HepG2 (cell line): Measurements from ENCODE around the gene SEC24B. TPM values are rescaled to one million over a fixed set of nuclear protein-coding genes. Genes with fewer than 3 reads are reported as not detected.

Source experiments
- CEBPB ChIP-seq: IDR thresholded peaks from 2 replicates; pipeline ENCODE4 v1.6.1; 2011; ENCODE audit warnings: low read depth, low read length, improper control_type of control experiment, borderline replicate concordance
- CENPT ChIP-seq: sonication (generic); formaldehyde crosslinking; IDR thresholded peaks from 2 replicates; pipeline ENCODE4 v1.8.0; 2022; ENCODE audit warnings: low read depth, mild to moderate bottlenecking, moderate library complexity, missing genetic modification reagents
- EZH2 ChIP-seq: conservative IDR thresholded peaks from 2 replicates; pipeline ENCODE4 v1.6.1; 2012; ENCODE audit warnings: mild to moderate bottlenecking, low read depth, low read length, moderate library complexity
- HNF4G ChIP-seq, 2 experiments: sonication (generic) in 1 of 2; formaldehyde crosslinking in 1 of 2; IDR thresholded peaks; 2 replicates each; pipeline versions ENCODE4 v1.4.0 to v1.6.1; 2011 to 2020; ENCODE audit warnings: borderline replicate concordance in 2 of 2, low read depth in 2 of 2, mild to moderate bottlenecking in 2 of 2, low read length in 1 of 2, missing genetic modification reagents in 1 of 2, moderate library complexity in 1 of 2
- RBAK ChIP-seq: sonication (generic); formaldehyde crosslinking; IDR thresholded peaks from 2 replicates; pipeline ENCODE4 v1.5.1; 2020; ENCODE audit warnings: mild to moderate bottlenecking, missing genetic modification reagents
- SNAPC5 ChIP-seq: sonication (generic); formaldehyde crosslinking; IDR thresholded peaks from 2 replicates; pipeline ENCODE4 v1.8.1; 2023; ENCODE audit warnings: mild to moderate bottlenecking, missing genetic modification reagents, borderline replicate concordance
- USF2 ChIP-seq, 2 experiments: sonication (generic) in 1 of 2; formaldehyde crosslinking in 1 of 2; IDR thresholded peaks; 2 replicates each; pipeline versions ENCODE4 v1.5.1 to v1.6.1; 2011 to 2020; ENCODE audit warnings: borderline replicate concordance in 1 of 2, low read depth in 1 of 2, low read length in 1 of 2, mild to moderate bottlenecking in 1 of 2, missing genetic modification reagents in 1 of 2, moderate library complexity in 1 of 2
- ZNF136 ChIP-seq: sonication (generic); formaldehyde crosslinking; IDR thresholded peaks from 2 replicates; pipeline ENCODE4 v1.8.1; 2022; ENCODE audit warnings: low read depth, mild to moderate bottlenecking, moderate library complexity, missing genetic modification reagents
- ZNF83 ChIP-seq: sonication (generic); formaldehyde crosslinking; IDR thresholded peaks from 2 replicates; pipeline ENCODE4 v1.4.0; 2020; ENCODE audit warnings: missing genetic modification reagents, mild to moderate bottlenecking, borderline replicate concordance
- polyA plus RNA-seq, 8 experiments: library from polyadenylated mRNA; depleted of rRNA in 3 of 8; stranded (reverse) in 7 of 8; unstranded in 1 of 8; fragments of >200 nt; fragmentation: Illumina TruSeq in 4 of 8; extraction: Trizol in 4 of 8; gene quantifications; 2 replicates each; pipeline versions ENCODE4 v1.2.1 to v1.2.3, GENCODE V29; 2011 to 2016; ENCODE audit warnings: low read depth in 4 of 8, missing spikeins in 1 of 8, mixed read lengths in 1 of 8; ENCODE audit not compliant: insufficient read depth in 1 of 8
- total RNA-seq, 5 experiments: library from RNA; depleted of rRNA; stranded (reverse); fragments of >200 nt; fragmentation: Illumina TruSeq; extraction: Trizol; gene quantifications; 2 replicates each; pipeline ENCODE4 v1.2.3, GENCODE V29; 2016; ENCODE audit warnings: low read depth in 1 of 5
- TF ChIP-seq, protein P1 (sequence below): sonication (generic); formaldehyde crosslinking; IDR thresholded peaks from 2 replicates; pipeline ENCODE4 v1.9.0; 2021; ENCODE audit warnings: missing genetic modification reagents, mild to moderate bottlenecking, borderline replicate concordance
- TF ChIP-seq, protein P2 (sequence below), 2 experiments: sonication (generic) in 1 of 2; formaldehyde crosslinking in 1 of 2; IDR thresholded peaks; 2 replicates each; pipeline versions ENCODE4 v1.4.0 to v1.6.1; 2018 to 2020; ENCODE audit warnings: missing genetic modification reagents in 2 of 2, borderline replicate concordance in 1 of 2, low read depth in 1 of 2, mild to moderate bottlenecking in 1 of 2, missing biosample characterization in 1 of 2

The SEC24B gene
- total and polyA plus RNA-seq, 2 of the 13 experiments (the other 11 are each of a cell fraction or from before 2014, with no cell fraction given) = 14.6 to 39.0 TPM

DNA sequence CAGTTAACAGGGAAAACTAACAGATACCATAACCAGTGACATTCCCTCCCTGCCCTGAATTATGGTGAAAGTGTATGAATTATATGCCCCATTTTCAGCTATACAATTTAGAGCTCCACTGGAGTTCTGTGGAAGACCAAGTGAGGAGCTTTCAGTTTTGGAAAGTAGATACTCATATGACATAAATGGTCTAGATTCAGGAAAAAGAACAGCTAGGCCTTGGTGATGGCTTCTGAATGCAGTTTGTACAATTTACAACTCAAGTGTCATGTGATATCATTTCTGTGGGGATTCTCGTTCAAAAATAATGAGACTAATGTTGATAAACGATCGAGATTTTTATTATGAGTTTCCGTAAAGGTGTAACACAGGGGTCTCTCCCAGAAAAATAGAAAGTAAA is 8.2 kb upstream of the SEC24B start (continued):
- TF ChIP-seq USF2 (IDR thresholded peaks at IDR 0.05; ENCODE audit: low read depth, low read length) (no peak), USF2 (CRISPR knock-in tag; IDR thresholded peaks at IDR 0.05; ENCODE audit: borderline replicate concordance) (no peak), HNF4G (IDR thresholded peaks at IDR 0.05; ENCODE audit: borderline replicate concordance, low read depth, low read length) (no peak), HNF4G (CRISPR knock-in tag; IDR thresholded peaks at IDR 0.05; ENCODE audit: borderline replicate concordance, low read depth) (no peak), ZNF136 (no peak), ZNF83 (CRISPR knock-in tag) (no peak), RBAK (CRISPR knock-in tag) (no peak), EZH2 (no peak), CEBPB (no peak), CENPT (CRISPR knock-in tag) (no peak), SNAPC5 (CRISPR knock-in tag) (no peak)
- TF ChIP-seq, protein P1, sequence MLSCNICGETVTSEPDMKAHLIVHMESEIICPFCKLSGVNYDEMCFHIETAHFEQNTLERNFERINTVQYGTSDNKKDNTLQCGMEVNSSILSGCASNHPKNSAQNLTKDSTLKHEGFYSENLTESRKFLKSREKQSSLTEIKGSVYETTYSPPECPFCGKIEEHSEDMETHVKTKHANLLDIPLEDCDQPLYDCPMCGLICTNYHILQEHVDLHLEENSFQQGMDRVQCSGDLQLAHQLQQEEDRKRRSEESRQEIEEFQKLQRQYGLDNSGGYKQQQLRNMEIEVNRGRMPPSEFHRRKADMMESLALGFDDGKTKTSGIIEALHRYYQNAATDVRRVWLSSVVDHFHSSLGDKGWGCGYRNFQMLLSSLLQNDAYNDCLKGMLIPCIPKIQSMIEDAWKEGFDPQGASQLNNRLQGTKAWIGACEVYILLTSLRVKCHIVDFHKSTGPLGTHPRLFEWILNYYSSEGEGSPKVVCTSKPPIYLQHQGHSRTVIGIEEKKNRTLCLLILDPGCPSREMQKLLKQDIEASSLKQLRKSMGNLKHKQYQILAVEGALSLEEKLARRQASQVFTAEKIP = no peak
- TF ChIP-seq, protein P2, sequence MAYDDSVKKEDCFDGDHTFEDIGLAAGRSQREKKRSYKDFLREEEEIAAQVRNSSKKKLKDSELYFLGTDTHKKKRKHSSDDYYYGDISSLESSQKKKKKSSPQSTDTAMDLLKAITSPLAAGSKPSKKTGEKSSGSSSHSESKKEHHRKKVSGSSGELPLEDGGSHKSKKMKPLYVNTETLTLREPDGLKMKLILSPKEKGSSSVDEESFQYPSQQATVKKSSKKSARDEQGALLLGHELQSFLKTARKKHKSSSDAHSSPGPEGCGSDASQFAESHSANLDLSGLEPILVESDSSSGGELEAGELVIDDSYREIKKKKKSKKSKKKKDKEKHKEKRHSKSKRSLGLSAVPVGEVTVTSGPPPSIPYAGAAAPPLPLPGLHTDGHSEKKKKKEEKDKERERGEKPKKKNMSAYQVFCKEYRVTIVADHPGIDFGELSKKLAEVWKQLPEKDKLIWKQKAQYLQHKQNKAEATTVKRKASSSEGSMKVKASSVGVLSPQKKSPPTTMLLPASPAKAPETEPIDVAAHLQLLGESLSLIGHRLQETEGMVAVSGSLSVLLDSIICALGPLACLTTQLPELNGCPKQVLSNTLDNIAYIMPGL (CRISPR knock-in tag; IDR thresholded peaks at IDR 0.05; ENCODE audit: borderline replicate concordance in 1 of 2, low read depth in 1 of 2) = no peak
